ENCODE data around the gene BCL2. TPM values are rescaled to one million over a fixed set of nuclear protein-coding genes. Genes with fewer than 3 reads are reported as not detected.

The BCL2 gene
- total and polyA plus RNA-seq, 7 donors, result 2.8 to 25.7 (median 11.3) TPM

GRCh38 chr18:63091671-63092364 lies 227.8 kb downstream of the BCL2 start:
- intact Hi-C loops (cut with DNase I), result loop anchor here (5.0 kb wide), 1 partner anchor 85 kb away; no protein-coding TSS in a partner anchor
- H3K4me1 ChIP-seq, result peaks cover 0 to 34% (median 29%) of the 10 kb centered on the region in 4 donors
- DNase-seq, result no peak
- H3K36me3 ChIP-seq, result no peaks in the 10 kb centered on the region
- 96 to 99% methylated on average over 4 of the region's 4 CpGs for WGBS, 2 donors
- H3K4me3 ChIP-seq, result no peak overlapping the region
- TF ChIP-seq CTCF (IDR thresholded peaks at IDR 0.05) (no peak), POLR2A (IDR thresholded peaks at IDR 0.05) (no peak), POLR2AphosphoS5 (IDR thresholded peaks at IDR 0.05) (no peak), EP300 (IDR thresholded peaks at IDR 0.05) (no peak)
- H3K27ac ChIP-seq, result no peak overlapping the region
- no peaks in the 10 kb centered on the region for H3K9me3 ChIP-seq
- no peaks in the 10 kb centered on the region for H3K27me3 ChIP-seq

- intact Hi-C loops (cut with DNase I), result loop anchor here (5.0 kb wide), 1 partner anchor 87 kb away; no protein-coding TSS in a partner anchor
- Histone ChIP-seq H3K36me3 (no peaks in the 10 kb centered on the region), H3K4me1 (peaks cover 0 to 19% (median 16%) of the 10 kb centered on the region in 4 donors), H3K27ac (peak overlapping the region in 3 of 4 donors; percentile 16 to 59 (median 59)), H3K4me3 (no peak overlapping the region), H3K27me3 (no peaks in the 10 kb centered on the region), H3K9me3 (no peaks in the 10 kb centered on the region)
- no peak for TF ChIP-seq CTCF (IDR thresholded peaks at IDR 0.05)
- peak in 2 of 4 donors; percentile 31 to 68 for TF ChIP-seq EP300 (IDR thresholded peaks at IDR 0.05)
- peak in 3 of 4 donors; percentile 81 to 92 (median 85) for TF ChIP-seq POLR2AphosphoS5 (IDR thresholded peaks at IDR 0.05)
- TF ChIP-seq POLR2A (IDR thresholded peaks at IDR 0.05), result no peak
- 77 to 87% methylated on average over 12 of the region's 12 CpGs for WGBS, 2 donors
- peak; percentile 88 for DNase-seq
Observed at GRCh38 chr18:63090334-63090733, 229.2 kb downstream of the BCL2 start.

- DNase-seq, result no peak
- TF ChIP-seq CTCF (IDR thresholded peaks at IDR 0.05) (no peak), EP300 (IDR thresholded peaks at IDR 0.05) (no peak), POLR2AphosphoS5 (IDR thresholded peaks at IDR 0.05) (no peak), POLR2A (IDR thresholded peaks at IDR 0.05) (no peak)
- H3K27ac ChIP-seq, result no peak overlapping the region
- WGBS, 2 donors, result 89% methylated on average over 11 of the region's 11 CpGs
- H3K36me3 ChIP-seq, result no peaks in the 10 kb centered on the region
- H3K4me1 ChIP-seq, result peaks cover 0 to 18% (median 16%) of the 10 kb centered on the region in 4 donors
- intact Hi-C loops (cut with DNase I), result no loop called here
- no peaks in the 10 kb centered on the region for H3K27me3 ChIP-seq
- no peak overlapping the region for H3K4me3 ChIP-seq
- no peaks in the 10 kb centered on the region for H3K9me3 ChIP-seq
Observed at GRCh38 chr18:63089041-63089440, 230.5 kb downstream of the BCL2 start.

GRCh38 chr18:63088262-63088661 lies 231.3 kb downstream of the BCL2 start:
- H3K9me3 ChIP-seq, result no peaks in the 10 kb centered on the region
- WGBS, 2 donors, result 91 to 93% methylated on average over 7 of the region's 7 CpGs
- TF ChIP-seq POLR2AphosphoS5 (IDR thresholded peaks at IDR 0.05) (no peak), CTCF (IDR thresholded peaks at IDR 0.05) (no peak), EP300 (IDR thresholded peaks at IDR 0.05) (no peak), POLR2A (IDR thresholded peaks at IDR 0.05) (no peak)
- DNase-seq, result no peak
- H3K36me3 ChIP-seq, result no peaks in the 10 kb centered on the region
- H3K27ac ChIP-seq, result no peak overlapping the region
- peaks cover 0 to 18% (median 16%) of the 10 kb centered on the region in 4 donors for H3K4me1 ChIP-seq
- H3K4me3 ChIP-seq, result no peak overlapping the region
- intact Hi-C loops (cut with DNase I), result no loop called here
- H3K27me3 ChIP-seq, result no peaks in the 10 kb centered on the region

Data from sigmoid colon (tissue), 7 donors.